Glutamatergic neuron (in vitro differentiated cells): ENCODE data around the gene FHIT. TPM values are rescaled to one million over a fixed set of nuclear protein-coding genes. Genes with fewer than 3 reads are reported as not detected.

ENCODE experiments used
- DNase-seq: peaks from one replicate; pipeline ENCODE4 v3.0.0; 2022
- H3K27ac Mint-ChIP-seq: one replicate; pipeline ENCODE4 v1.8.0; 2020; ENCODE audit warnings: mild to moderate bottlenecking, mixed read lengths, inconsistent platforms; ENCODE audit not compliant: unreplicated experiment
- H3K27me3 Mint-ChIP-seq: one replicate; pipeline ENCODE4 v1.8.0; 2020; ENCODE audit warnings: mild to moderate bottlenecking, moderate library complexity, mixed read lengths, inconsistent platforms; ENCODE audit not compliant: unreplicated experiment
- H3K36me3 Mint-ChIP-seq: one replicate; pipeline ENCODE4 v1.8.0; 2020; ENCODE audit warnings: mild to moderate bottlenecking, mixed read lengths, inconsistent platforms; ENCODE audit not compliant: unreplicated experiment
- H3K4me1 Mint-ChIP-seq: one replicate; pipeline ENCODE4 v1.8.0; 2020; ENCODE audit warnings: mild to moderate bottlenecking, low read depth, mixed read lengths, inconsistent platforms; ENCODE audit not compliant: unreplicated experiment
- H3K4me3 Mint-ChIP-seq: one replicate; pipeline ENCODE4 v1.8.0; 2020; ENCODE audit warnings: mild to moderate bottlenecking, mixed read lengths, inconsistent platforms; ENCODE audit not compliant: unreplicated experiment
- H3K9me3 Mint-ChIP-seq: one replicate; pipeline ENCODE4 v1.8.0; 2020; ENCODE audit warnings: mild to moderate bottlenecking, moderate library complexity, mixed read lengths, inconsistent platforms; ENCODE audit not compliant: unreplicated experiment
- total RNA-seq: library from RNA; stranded (reverse); fragmentation: NEBNext Ultra II Directional; extraction: Animal tissue kit (Norgen Biotek cat#: 25700); gene quantifications from one replicate; pipeline ENCODE4 v1.2.1, GENCODE V29; 2021; ENCODE audit not compliant: unreplicated experiment
- TF ChIP-seq, protein P1 (sequence below): fragments of 200-600 bp; sonication (generic); IDR thresholded peaks from one replicate; pipeline ENCODE4 v1.5.0; 2021; ENCODE audit not compliant: partially characterized antibody, unreplicated experiment

Gene FHIT
- total RNA-seq, 1 donor from 2014 or later = 15.2 TPM

DNA sequence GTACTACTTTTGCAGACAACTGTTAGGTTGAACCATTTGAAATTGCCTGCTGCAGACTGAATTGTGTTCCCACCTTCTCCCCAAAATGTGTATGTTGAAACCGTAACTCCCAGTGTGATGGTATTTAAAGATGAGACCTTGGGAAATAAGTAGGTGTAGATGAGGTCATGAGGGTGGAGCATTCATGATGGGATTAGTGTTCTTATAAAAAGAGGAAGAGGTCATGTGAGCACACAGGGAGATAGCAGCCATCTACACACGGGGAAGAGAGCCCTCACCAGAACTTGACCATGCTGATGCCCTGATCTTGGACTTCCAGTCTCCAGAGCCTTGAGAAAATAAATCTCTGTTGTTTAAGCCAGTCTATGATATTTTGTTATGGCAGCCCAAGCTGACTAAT is 17.4 kb upstream of the FHIT start:
- no peaks in the 10 kb centered on the region for H3K9me3 Mint-ChIP-seq
- no peaks in the 10 kb centered on the region for H3K36me3 Mint-ChIP-seq

GRCh38 chr3:61264281-61264680 is 13.0 kb upstream of the FHIT start:
- Mint-ChIP-seq H3K27ac (no peak overlapping the region), H3K4me1 (no peaks in the 10 kb centered on the region), H3K36me3 (peaks cover 5% of the 10 kb centered on the region), H3K4me3 (no peak overlapping the region), H3K9me3 (no peaks in the 10 kb centered on the region), H3K27me3 (peaks cover 2% of the 10 kb centered on the region)
- TF ChIP-seq, protein P1, sequence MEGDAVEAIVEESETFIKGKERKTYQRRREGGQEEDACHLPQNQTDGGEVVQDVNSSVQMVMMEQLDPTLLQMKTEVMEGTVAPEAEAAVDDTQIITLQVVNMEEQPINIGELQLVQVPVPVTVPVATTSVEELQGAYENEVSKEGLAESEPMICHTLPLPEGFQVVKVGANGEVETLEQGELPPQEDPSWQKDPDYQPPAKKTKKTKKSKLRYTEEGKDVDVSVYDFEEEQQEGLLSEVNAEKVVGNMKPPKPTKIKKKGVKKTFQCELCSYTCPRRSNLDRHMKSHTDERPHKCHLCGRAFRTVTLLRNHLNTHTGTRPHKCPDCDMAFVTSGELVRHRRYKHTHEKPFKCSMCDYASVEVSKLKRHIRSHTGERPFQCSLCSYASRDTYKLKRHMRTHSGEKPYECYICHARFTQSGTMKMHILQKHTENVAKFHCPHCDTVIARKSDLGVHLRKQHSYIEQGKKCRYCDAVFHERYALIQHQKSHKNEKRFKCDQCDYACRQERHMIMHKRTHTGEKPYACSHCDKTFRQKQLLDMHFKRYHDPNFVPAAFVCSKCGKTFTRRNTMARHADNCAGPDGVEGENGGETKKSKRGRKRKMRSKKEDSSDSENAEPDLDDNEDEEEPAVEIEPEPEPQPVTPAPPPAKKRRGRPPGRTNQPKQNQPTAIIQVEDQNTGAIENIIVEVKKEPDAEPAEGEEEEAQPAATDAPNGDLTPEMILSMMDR = no peak
- DNase-seq = no peak

More for the DNA sequence above, 17.4 kb upstream of the FHIT start:
- Mint-ChIP-seq H3K27ac (no peak overlapping the region), H3K4me3 (no peak overlapping the region), H3K27me3 (no peaks in the 10 kb centered on the region), H3K4me1 (no peaks in the 10 kb centered on the region)
- TF ChIP-seq, protein P1 = no peak
- DNase-seq = no peak

GRCh38 chr3:61257148-61257547 is 5.9 kb upstream of the FHIT start:
- TF ChIP-seq, protein P1 = no peak
- peaks cover 3% of the 10 kb centered on the region for H3K27me3 Mint-ChIP-seq
- no peak overlapping the region for H3K27ac Mint-ChIP-seq
- peaks cover 5% of the 10 kb centered on the region for H3K4me1 Mint-ChIP-seq
- peaks cover under 1% of the 10 kb centered on the region for H3K36me3 Mint-ChIP-seq
- no peak overlapping the region for H3K4me3 Mint-ChIP-seq
- H3K9me3 Mint-ChIP-seq = no peaks in the 10 kb centered on the region
- DNase-seq = no peak

GRCh38 chr3:61253756-61254155 is 2.5 kb upstream of the FHIT start:
- Mint-ChIP-seq H3K36me3 (no peaks in the 10 kb centered on the region), H3K9me3 (no peaks in the 10 kb centered on the region), H3K27ac (no peak overlapping the region), H3K4me3 (no peak overlapping the region), H3K27me3 (peaks cover 2% of the 10 kb centered on the region), H3K4me1 (peaks cover 9% of the 10 kb centered on the region)
- TF ChIP-seq, protein P1 = no peak
- no peak for DNase-seq

DNA sequence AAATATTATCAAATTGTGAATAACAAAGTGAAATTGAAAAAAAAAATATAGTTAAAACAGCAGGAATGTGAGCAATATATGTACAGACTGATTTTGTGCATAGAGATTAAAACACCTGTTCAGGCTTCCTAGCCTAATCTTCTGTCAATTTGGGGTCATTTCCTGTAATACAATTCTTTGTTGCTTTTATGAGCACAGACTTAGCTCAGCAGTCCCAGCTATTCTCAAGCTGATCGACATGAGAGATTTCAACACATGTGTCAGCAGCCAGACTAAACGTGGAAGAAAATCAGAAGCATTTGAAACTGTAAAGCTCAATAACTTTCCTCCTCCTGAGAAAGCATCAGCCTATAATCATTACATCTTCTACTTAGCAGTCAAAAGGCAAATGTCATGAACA is 1.6 kb upstream of the FHIT start:
- DNase-seq = no peak
- Mint-ChIP-seq H3K27ac (no peak overlapping the region), H3K4me3 (no peak overlapping the region), H3K27me3 (peaks cover 2% of the 10 kb centered on the region), H3K9me3 (no peaks in the 10 kb centered on the region), H3K4me1 (peaks cover 9% of the 10 kb centered on the region), H3K36me3 (no peaks in the 10 kb centered on the region)
- TF ChIP-seq, protein P1 = no peak
